Measurements from ENCODE around the gene ALKBH6. TPM values are rescaled to one million over a fixed set of nuclear protein-coding genes. Genes with fewer than 3 reads are reported as not detected.

ALKBH6 gene
- total RNA-seq, 1 donor from 2014 or later = 5.3 TPM

- no peak for DNase-seq
These were observed 16.5 kb upstream of the ALKBH6 start for GRCh38 chr19:36030264-36031148.

- DNase-seq = peak; percentile 53
These were observed 14.5 kb upstream of the ALKBH6 start for GRCh38 chr19:36028313-36029041.

- DNase-seq = no peak
These were observed 13.7 kb upstream of the ALKBH6 start for GRCh38 chr19:36027696-36028095.

- DNase-seq = no peak
These were observed 12.3 kb upstream of the ALKBH6 start for GRCh38 chr19:36026091-36026876.

- no peak for DNase-seq
These were observed 11.5 kb upstream of the ALKBH6 start for GRCh38 chr19:36025541-36025940.

GRCh38 chr19:36023432-36023831 lies 9.4 kb upstream of the ALKBH6 start:
- DNase-seq = no peak

GRCh38 chr19:36019061-36019670 lies 5.2 kb upstream of the ALKBH6 start:
- DNase-seq = no peak

GRCh38 chr19:36013280-36014011 lies 567 bp downstream of the ALKBH6 start:
- DNase-seq = no peak

- no peak for DNase-seq
These were observed 3.6 kb downstream of the ALKBH6 start for GRCh38 chr19:36010402-36010801.

- no peak for DNase-seq
These were observed 4.2 kb downstream of the ALKBH6 start for GRCh38 chr19:36009633-36010379.

GRCh38 chr19:36009220-36009619 lies 4.8 kb downstream of the ALKBH6 start:
- DNase-seq = peak; percentile 54

GRCh38 chr19:36008336-36008978 lies 5.6 kb downstream of the ALKBH6 start, which contains the start of gene SYNE4:
TSS of gene SYNE4 (minus strand) at chr19:36008813. CDS start at chr19:36008681, 132 bp downstream.
- DNase-seq = no peak

- no peak for DNase-seq
These were observed 7.1 kb downstream of the ALKBH6 start for GRCh38 chr19:36006955-36007354.

- no peak for DNase-seq
These were observed 10.7 kb downstream of the ALKBH6 start for GRCh38 chr19:36003284-36003683.

GRCh38 chr19:36001605-36002004 lies 12.4 kb downstream of the ALKBH6 start:
- DNase-seq = no peak

- no peak for DNase-seq
These were observed 17.2 kb downstream of the ALKBH6 start for GRCh38 chr19:35996777-35997176.

GRCh38 chr19:35995048-35995993 lies 18.7 kb downstream of the ALKBH6 start, which contains the start of gene SDHAF1:
TSS of gene SDHAF1 (plus strand) at chr19:35995188. CDS start at chr19:35995275, 87 bp downstream.
- DNase-seq = peak; percentile 95

- no peak for DNase-seq
These were observed 20.0 kb downstream of the ALKBH6 start for GRCh38 chr19:35993923-35994598.
